ENCODE data around the gene RALGAPA2.

DNA sequence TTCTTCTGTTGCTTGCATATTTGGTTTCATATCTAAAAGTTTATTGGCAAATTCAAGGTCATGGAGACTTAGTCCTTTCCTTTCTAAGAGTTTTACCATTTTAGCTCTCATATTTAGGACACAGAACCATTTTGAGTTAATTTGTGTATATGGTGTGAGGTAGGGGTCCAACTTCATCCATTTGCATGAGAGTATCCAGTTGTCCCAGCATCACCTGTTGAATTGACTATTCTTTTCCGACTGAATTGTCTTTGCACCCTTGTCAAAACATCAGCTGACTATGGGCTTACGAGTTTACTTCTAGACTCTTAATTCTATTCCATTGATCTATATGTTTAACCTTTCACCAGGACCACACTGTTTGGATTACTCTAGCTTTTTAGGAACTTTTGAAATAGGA, 157.5 kb downstream of the RALGAPA2 start:
- TF ChIP-seq, protein P1, sequence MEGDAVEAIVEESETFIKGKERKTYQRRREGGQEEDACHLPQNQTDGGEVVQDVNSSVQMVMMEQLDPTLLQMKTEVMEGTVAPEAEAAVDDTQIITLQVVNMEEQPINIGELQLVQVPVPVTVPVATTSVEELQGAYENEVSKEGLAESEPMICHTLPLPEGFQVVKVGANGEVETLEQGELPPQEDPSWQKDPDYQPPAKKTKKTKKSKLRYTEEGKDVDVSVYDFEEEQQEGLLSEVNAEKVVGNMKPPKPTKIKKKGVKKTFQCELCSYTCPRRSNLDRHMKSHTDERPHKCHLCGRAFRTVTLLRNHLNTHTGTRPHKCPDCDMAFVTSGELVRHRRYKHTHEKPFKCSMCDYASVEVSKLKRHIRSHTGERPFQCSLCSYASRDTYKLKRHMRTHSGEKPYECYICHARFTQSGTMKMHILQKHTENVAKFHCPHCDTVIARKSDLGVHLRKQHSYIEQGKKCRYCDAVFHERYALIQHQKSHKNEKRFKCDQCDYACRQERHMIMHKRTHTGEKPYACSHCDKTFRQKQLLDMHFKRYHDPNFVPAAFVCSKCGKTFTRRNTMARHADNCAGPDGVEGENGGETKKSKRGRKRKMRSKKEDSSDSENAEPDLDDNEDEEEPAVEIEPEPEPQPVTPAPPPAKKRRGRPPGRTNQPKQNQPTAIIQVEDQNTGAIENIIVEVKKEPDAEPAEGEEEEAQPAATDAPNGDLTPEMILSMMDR (IDR thresholded peaks at IDR 0.05; ENCODE audit: poor library complexity, severe bottlenecking): no peak
- TF ChIP-seq EP300 (conservative IDR thresholded peaks at IDR 0.05; ENCODE audit: poor library complexity, severe bottlenecking): no peak
- TF ChIP-seq TAF1 (IDR thresholded peaks at IDR 0.05; ENCODE audit: low read depth): no peak

Data from neural cell (in vitro differentiated cells).